DMS 273 (cell line): ENCODE data around the gene MMP13.
A peak's percentile ranks its signal among the peaks of the same experiment; 100 is the strongest.
"Not testable (repeated sequence)": the region's sequence is repeated elsewhere in the genome, so short reads cannot be mapped to it uniquely, and the experiment has no call there.

Source experiments
- DNase-seq: peaks from one replicate; lab custom pipeline; 2025; ENCODE audit not compliant: unreplicated experiment; lab: John Stamatoyannopoulos, UW

The MMP13 gene

DNA sequence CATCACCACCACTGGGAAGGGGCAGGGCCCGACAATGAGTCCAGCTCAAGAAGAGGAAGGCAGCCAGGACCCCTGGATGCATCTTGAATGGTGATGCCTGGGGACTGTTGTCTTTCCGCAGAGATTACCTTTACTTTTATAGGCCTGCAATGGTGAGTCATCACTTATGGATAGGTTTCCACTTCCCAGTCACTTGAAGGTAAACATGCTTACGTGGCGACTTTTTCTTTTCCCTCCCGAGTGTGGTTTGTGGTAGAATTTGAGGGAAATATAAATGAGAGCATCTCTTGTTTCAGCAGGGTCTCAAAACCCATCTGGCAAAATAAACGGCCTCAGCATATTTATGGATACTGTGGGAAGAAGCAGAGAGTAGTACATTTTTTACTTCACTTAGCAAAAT lies at the start of gene MMP13:
Gene MMP13 (minus strand): TSS at position 109 of the 400 bp plus-strand sequence. CDS start 27 bp downstream, at position 82.
- DNase-seq, result no peak

DNA sequence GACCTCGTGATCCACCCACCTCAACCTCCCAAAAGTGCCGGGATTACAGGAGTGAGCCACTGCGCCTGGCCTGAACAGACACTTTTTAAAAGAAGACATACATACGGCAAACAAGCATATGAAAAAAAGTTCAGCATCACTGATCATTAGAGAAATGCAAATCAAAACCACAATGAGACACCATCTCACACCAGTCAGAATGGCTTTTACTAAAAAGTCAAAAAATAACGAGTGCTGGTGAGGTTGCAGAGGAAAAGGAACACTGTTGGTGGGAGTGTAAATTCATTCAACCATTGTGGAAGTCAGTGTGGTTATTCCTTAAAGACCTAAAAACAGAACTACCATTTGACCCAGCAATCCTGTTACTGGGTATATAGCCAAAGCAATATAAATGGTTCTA lies 48.7 kb upstream of the MMP13 start:
- not testable (repeated sequence) for DNase-seq

DNA sequence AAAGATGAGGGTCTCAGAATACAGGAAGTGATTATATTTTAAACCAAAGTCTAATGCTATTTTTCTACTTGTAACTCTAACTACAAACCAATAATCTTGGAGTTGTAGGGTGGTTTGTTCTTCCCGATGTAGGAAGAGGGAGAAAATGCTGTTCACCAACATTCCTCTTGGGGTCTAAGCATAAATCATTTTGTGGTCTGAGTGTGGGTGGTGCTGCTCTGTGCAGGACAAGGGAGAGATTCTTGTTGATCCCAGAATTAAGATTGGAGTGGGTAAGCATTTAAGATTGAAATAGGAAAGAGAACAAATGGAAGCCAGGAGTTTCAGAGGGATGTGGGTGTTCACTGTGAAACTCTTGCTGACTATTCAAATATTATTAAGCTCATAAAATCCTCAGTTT lies 38.6 kb upstream of the MMP13 start:
- no peak for DNase-seq

DNA sequence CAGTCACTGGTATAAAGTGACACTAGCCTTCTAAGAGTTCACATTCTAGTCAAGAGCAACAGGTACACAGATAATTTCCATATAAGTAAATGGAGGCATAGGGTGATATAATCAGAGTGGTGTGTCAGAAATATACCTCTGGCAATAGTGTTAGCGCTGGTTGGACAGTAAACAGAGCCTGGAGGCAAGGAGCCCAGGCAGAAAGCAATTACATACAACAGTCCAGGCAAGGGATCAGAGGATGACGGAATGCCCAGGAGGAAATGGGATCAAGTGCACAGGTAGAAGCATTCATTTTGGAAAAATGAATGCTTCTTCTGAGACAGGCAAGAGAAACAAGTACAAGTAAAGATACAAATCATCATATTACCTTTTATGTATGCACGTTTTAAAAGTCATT lies 36.2 kb upstream of the MMP13 start:
- no peak for DNase-seq

DNA sequence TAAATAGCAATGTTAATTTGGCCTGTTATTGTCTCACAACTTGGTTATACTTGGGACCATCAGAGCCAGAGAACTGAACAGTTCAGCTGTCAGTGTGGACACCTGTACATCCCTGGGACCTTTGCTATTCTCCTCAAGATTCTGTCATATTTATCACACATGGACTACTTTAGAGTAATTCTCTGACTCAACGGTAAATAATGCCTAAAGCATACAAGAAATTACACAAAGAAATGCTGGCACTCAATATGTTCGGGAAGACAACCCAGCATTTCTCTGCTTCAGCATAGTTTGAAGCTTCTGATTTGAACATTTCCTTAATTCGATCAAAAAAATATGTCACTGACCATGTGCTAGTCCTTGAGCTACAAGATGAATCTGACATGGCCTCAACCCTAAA lies 34.6 kb upstream of the MMP13 start:
- no peak for DNase-seq

DNA sequence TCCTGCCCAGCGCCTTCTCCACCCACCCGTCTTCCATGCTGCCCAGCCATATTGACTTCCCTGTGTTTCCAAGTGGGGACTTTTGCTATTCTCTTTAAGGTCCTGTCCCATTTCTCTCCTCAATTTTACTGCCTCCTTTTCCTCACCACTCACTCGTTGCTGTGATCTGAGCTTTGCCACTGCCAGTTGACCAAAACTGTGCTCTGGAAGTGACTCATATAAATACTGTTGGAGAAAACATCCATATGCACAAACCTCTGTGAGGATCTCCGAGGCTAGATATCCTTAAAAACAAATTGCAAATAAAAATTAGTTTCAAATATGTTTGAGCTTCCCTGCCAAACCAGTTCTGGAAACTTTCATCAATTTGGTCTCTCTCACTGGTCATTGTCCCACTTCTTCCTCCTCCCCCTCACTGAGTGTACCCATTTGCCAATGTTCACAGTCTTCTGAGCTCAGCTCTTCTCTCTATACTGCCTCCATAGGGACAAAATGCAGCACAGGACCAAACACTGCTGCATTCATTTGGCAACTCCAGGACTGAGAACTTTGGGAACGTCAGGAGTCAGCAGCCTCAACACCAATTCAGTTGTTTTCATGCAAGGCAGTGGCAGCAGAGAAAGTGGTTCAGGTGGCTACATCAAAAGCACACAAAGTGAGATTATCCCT lies 34.0 kb upstream of the MMP13 start:
- no peak for DNase-seq

DNA sequence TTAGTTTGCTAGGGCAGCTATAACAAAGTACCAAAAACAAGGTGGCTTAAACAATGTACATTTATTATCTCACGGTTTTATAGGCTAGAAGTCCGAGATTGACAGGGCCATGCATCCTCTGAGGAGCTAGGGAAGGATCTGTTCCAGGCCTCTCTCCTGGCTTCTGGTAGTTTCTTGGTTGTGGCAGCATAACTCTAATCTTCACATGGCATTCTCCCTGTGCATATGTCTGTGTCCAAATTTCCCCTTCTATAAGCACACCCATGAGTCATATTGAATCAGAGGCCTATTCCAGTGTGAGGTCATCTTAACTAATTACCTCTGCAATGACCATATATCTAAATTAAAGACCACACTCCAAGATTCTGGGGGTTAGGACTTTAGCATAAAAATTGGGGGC lies 31.3 kb upstream of the MMP13 start:
- no peak for DNase-seq

DNA sequence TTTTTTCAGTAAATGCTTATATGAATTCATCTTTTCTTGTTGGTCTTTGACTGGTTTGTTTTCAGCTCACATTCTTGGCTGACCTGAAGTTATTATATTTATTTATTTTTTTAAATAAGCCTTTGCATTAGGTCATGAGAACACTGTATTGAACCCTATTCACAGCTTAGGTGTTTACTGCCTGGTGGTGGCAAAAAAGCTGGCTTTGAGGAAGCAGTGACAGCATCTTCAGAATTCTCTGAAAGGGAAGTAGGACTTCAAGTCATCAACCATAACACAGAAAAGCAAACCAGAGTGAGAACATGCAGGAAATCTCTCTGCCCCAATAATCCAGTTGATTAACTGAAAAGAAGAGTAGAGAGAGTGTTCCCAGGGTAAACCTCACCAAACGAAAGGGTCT lies 30.3 kb upstream of the MMP13 start:
- no peak for DNase-seq

DNA sequence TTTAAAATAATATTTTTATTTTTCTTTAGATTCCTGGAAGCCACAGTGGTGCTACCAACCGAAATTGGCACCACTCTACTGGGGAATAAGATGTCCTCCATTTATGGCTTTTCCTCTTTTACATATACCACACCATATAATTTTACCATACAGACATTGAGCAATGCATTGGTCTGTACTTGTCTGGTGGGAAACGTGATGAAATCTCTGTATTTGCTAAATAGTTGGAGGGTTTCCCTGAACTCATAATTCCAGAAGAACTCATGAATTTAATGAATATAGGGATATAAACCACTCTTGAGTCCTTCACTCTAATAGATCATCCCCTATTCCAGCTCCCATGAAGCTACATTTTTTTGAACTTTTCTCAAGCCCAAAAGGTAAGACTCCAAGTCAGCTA lies 28.0 kb upstream of the MMP13 start:
- DNase-seq, result no peak

DNA sequence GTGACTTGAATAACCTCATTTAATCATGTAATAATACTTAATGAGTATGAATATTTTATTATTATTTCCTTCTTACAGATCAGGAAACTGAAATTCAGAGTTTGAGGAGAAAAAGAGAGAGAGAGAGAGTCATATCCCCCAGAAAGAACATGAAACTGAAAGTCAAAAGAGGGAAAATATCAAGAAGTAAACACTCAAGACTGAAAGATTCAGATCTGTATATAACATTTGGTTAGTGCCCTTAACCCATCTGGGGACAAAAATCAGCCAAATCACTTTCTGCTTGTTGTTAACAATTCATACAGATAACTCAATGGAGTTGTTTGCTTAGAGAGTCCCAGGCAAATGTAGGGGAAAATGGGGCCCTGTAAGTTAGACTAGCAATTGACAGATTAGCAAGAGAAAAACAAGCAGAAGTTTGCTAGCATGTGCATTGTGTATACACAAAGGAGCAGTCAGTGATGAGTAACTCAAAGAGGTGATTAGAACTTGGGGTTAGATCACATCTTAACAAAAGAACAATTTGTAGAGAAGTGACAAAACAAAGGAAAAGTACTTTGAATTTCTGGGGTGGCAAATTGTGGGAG lies 25.9 kb upstream of the MMP13 start:
- DNase-seq, result no peak

DNA sequence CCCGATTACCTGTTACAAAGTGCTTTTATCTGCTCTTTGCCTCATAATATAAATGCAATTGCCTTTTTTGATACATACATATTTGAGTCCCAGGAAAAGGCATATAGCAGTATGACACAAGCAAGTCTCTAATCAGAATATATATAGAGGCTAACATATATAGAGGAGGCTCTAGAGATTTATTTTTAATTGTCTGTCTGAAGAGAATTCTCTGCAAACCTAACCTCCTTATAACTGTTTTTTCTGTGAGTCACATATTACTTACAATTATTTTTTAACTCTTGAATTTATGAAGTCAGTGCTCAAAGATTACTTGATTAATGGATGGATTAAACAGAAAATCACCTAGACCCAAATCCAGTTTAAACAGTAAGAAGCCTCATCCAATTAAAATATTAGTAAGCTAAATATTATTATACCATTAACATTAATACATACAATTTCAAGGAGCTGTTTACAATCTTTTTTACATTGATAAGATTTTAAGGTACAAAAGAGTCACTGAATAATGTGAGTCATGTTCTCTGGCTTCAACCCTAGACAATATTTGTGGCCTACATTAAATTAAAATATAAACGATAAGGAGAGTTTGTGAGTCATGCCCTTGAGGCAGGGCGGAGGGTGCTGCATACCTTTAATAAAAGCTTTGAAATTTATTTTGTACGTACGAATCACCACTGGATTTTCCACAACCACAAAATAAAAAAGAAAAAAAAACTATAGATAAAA lies 19.2 kb upstream of the MMP13 start:
- no peak for DNase-seq

DNA sequence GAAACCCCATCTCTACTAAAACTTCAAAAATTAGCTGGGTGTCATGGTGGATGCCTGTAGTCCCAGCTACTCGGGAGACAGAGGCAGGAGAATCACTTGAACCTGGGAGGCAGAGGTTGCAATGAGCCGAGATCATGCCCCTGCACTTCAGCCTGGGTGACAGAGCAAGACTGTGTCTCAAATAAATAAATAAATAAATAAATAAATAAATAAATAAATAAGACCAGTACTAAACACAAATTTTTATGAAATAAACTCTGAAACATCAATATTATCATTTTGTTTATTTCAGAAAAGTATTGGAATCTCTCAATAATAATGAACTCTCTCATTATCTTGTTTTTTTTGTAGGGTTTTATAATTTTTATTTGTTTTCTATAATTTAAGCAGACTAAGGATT lies 18.2 kb upstream of the MMP13 start:
- DNase-seq, result not testable (repeated sequence)

DNA sequence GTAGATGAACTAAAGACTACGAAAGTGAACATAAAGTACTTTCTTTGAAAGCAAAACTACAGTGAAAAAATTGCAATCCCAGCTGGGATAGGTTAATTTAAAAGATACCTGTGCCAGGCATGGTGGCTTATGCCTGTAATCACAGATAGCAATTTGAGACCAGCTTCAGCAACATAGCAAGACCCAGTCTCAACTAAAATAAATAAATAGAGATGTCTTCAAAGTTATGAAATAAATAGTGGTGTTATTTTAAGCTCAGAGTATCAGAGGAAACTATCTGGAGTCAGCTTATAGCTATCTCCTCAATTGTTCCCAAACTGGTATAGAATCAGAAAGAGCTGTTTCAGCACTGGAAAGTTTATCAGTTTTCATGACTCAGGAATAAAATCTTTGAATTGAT lies 17.3 kb upstream of the MMP13 start:
- DNase-seq, result no peak

DNA sequence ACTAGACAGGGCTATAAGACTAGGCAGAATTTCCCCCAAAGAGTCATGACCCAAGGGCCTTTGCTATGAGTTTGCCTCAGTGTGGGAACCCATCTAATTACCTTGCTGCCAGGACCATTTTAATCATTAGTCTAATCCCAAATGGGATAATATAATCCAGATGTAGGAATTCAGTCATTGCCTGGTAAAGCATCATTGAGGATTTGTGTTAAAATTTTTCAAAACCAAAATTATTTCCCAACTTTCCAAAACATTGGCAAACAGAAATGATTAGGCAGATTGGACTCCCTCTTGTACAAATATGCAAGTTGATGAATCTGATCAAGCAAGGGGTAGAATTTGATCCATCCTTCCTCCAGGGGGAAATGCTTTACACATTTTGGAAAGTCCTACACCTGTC lies 16.2 kb upstream of the MMP13 start:
- DNase-seq, result no peak

DNA sequence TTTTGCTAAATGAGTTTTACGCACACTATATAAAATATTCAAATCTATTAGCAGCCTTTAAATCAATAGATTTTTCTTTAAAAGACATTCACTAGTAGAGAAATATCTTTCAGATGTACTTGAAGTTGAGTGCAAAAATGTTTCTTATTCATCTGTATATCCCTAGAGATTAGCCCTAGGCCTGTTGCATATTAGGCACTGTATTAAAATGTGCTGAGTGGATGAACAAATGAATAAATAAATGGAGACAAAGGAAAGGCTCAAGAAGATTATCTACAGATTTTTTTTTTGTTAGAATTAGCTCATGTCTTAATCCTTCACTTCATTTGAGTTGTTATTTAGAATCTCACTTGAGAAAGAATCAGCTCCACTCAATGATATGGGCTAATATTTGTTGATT lies 12.0 kb upstream of the MMP13 start:
- DNase-seq, result no peak

DNA sequence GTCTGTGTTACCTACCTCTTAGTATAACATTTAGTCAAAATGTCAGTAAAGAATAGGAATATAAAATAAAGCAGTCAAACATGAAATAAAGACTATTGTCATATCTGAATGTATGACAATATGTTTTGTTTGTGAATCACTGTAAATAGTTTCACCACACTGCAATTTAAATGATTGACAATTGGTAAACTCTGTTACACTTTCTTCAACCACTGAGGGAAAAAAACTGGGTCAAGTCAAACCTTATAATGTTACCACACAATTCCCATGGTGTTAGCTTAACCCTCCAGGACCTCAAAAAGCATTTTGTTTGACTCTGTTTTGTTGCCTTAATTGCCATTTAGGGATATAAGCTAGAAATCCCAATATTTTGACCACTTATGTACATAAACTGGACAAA lies 10.5 kb upstream of the MMP13 start:
- no peak for DNase-seq

DNA sequence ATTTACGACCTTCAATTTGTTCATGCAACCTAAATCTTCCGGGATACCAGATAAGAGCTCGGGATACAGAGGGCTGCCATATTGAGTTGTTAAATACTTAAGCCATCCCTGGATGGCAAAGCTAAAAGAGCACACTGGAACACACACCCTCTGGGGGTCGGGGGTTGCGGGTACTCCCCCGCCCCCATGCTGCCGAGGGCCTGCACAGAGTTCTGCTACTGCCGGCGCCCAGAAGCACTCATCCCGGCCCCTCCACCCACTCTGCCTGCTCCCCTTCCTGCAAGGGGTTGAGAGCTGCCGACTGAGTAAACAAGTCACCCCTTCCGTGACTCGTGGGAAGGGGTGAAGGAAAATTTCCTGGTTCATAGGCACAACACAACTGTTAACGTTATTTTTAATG lies 9.3 kb upstream of the MMP13 start:
- no peak for DNase-seq

DNA sequence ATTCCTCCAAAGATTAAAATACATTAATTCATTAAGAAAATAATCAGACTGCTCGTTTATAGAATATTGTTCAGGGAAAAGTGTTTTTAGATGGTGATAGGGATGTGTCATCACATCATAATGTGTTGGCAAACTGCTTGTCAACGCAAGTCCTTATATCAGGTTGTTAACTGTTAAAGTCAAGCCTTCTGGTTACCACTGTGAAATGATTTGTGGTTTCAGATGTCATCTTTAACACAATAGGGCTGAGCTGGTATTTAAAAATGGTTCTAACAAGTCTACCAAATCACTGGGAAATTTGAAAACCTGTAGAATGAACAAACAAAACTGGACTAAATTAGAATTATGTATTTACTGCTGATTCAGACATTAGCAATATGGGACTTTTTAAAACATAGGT lies 2.4 kb upstream of the MMP13 start:
- DNase-seq, result no peak

DNA sequence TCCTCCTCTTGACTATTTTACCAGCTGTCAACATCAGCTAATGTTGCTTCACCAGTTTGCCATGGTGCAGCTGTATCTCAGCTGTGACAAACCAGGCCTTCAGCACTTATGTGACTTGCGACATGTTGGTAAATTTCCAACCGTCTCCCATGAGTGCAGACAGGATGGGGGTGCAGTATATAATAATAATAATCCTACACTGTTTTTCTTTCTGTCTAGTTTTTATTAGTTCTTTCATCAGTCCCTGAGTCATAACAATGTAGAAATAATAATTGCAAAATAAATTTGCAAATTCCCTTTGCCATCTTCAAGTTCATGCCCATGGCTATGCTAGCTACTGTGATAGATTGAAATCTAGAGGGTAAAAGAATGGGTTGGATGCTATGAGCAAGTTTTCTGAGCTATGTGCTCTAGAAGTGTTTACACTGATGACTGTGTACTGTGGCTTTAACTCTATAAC lies 4.9 kb downstream of the MMP13 start:
- no peak for DNase-seq

DNA sequence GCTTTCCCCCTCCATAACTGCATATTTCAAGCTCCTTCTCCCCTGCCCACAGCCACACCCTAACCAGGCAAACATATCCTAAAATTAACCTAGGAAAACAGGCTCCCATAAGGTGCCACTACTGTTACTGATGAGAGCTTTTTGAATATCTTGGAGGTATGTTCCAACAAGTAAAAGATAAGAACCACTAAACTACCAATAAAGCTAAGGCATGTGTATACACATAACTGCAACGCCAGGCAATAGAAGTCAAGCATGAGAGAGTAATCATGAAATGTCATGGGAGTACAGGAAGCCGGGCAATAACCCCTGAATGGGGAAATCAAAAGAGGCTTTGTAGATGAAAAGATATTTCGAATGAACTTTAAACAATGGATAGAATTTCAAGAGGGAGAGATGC lies 9.3 kb downstream of the MMP13 start:
- DNase-seq, result no peak

DNA sequence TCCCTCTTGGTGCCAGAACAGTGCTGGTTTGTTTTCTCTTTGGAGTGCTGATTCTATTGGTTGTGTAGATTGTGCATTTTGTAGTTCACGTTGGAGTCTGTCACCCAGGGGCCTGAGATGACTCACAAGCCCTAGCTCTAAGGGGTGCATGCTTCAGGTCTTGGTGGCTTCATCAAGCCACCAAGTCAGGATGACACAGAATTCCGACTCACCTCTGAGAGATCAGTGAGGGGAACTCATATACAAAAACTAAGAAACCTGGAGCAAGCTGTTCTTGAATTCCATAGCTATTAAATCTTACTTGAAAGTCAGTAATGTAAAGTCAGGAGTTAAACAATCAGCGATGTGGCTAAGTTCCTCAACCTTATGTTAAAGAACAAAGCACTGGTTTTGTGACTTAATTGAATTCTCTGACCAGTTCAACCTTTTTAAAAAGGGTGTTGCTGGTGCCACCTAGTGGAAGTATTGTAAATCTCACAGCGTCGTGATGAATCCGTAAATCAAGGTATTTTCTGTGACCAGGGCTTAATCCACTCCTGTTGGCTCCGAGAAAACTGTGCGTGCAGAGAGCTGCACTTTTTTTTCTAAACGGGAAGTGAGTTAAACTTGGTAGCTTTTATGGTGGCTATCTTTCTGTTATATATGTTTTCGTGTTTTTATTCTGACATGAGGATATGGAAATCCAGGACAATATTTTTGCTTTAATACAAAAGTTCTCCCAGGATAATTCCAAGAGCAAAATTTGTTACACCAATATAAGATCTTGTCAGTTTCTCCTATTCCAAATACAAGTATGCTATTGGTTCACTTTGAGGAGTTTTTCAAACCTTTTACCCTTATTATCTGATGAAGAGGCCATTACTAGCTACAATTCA lies 14.6 kb downstream of the MMP13 start:
- DNase-seq, result peak; percentile 74
